K562 (cell line): Measurements from ENCODE around the gene NRSN2. TPM values are rescaled to one million over a fixed set of nuclear protein-coding genes. Genes with fewer than 3 reads are reported as not detected.

Experiments
- CBX5 ChIP-seq: IDR thresholded peaks from 2 replicates; pipeline ENCODE4 v1.6.1; 2014; ENCODE audit warnings: low read depth, borderline replicate concordance
- CBX8 ChIP-seq: fragments of 200-600 bp; sonication (generic); IDR thresholded peaks from 2 replicates; pipeline ENCODE4 v1.6.1; 2012; ENCODE audit warnings: borderline replicate concordance, mixed run types, low read depth, mild to moderate bottlenecking, moderate library complexity, mixed read lengths, low read length, control low read depth, inconsistent platforms; ENCODE audit not compliant: poor library complexity, severe bottlenecking; ENCODE audit errors: extremely low read depth
- COPS2 ChIP-seq: fragments of 450-650 bp; conservative IDR thresholded peaks from 2 replicates; pipeline ENCODE4 v1.6.1; 2016; ENCODE audit warnings: mild to moderate bottlenecking, moderate library complexity
- ETV5 ChIP-seq: sonication (generic); formaldehyde crosslinking; IDR thresholded peaks from 2 replicates; pipeline ENCODE4 v1.4.0; 2020; ENCODE audit warnings: low read depth, mild to moderate bottlenecking, missing genetic modification reagents
- HDAC2 ChIP-seq: fragments of 450-650 bp; IDR thresholded peaks from 2 replicates; pipeline ENCODE4 v1.6.1; 2016; ENCODE audit warnings: mild to moderate bottlenecking
- HMG20B ChIP-seq: fragments of 250-450 bp; sonication (Bioruptor Pico); IDR thresholded peaks from 2 replicates; pipeline ENCODE4 v1.5.0; 2021; ENCODE audit warnings: mild to moderate bottlenecking
- HOMEZ ChIP-seq: fragments of 250-450 bp; sonication (Bioruptor Pico); IDR thresholded peaks from 2 replicates; pipeline ENCODE4 v1.4.0; 2020; ENCODE audit warnings: mild to moderate bottlenecking, moderate library complexity
- IRF2 ChIP-seq: sonication (generic); formaldehyde crosslinking; IDR thresholded peaks from 2 replicates; pipeline ENCODE4 v1.8.1; 2022; ENCODE audit warnings: mild to moderate bottlenecking, missing genetic modification reagents
- KAT2B ChIP-seq: IDR thresholded peaks from one replicate; pipeline ENCODE4 v1.6.1; 2012; ENCODE audit warnings: low read depth, mild to moderate bottlenecking, control low read depth, inconsistent platforms, low read length, moderate library complexity
- MAFK ChIP-seq: IDR thresholded peaks from 2 replicates; pipeline ENCODE4 v1.6.1; 2011; ENCODE audit warnings: low read length, improper control_type of control experiment
- MTA2 ChIP-seq: fragments of 450-650 bp; IDR thresholded peaks from 2 replicates; pipeline ENCODE4 v1.6.1; 2016; ENCODE audit warnings: low read depth
- MTF1 ChIP-seq: fragments of 250-450 bp; sonication (Bioruptor Pico); IDR thresholded peaks from 2 replicates; pipeline ENCODE4 v1.9.0; 2021; ENCODE audit warnings: moderate library complexity, mild to moderate bottlenecking, inconsistent platforms, borderline replicate concordance
- PYGO2 ChIP-seq: fragments of 450-650 bp; IDR thresholded peaks from 2 replicates; pipeline ENCODE4 v1.6.1; 2016; ENCODE audit warnings: mild to moderate bottlenecking, missing genetic modification characterization, moderate library complexity, missing compliant biosample characterization
- SETDB1 ChIP-seq: IDR thresholded peaks from one replicate; pipeline ENCODE4 v1.6.1; 2012; ENCODE audit warnings: low read length, control low read depth, inconsistent platforms
- SMAD2 ChIP-seq: fragments of 150-350 bp; IDR thresholded peaks from 2 replicates; pipeline ENCODE4 v1.6.1; 2014; ENCODE audit warnings: low read depth, mild to moderate bottlenecking, low read length
- STAG1 ChIP-seq: sonication (generic); formaldehyde crosslinking; IDR thresholded peaks from 2 replicates; pipeline ENCODE4 v1.5.0; 2020; ENCODE audit warnings: missing genetic modification reagents, borderline replicate concordance
- TAF15 ChIP-seq: fragments of 200-400 bp; formaldehyde crosslinking; IDR thresholded peaks from 2 replicates; pipeline ENCODE4 v1.6.1; 2017; ENCODE audit warnings: mild to moderate bottlenecking, low read depth, low read length, moderate library complexity
- USF2 ChIP-seq: sonication (generic); formaldehyde crosslinking; IDR thresholded peaks from 2 replicates; pipeline ENCODE4 v1.5.0; 2020; ENCODE audit warnings: missing genetic modification reagents
- ZNF140 ChIP-seq: fragments of 250-450 bp; sonication (Bioruptor Pico); IDR thresholded peaks from 2 replicates; pipeline ENCODE4 v1.8.0; 2021; ENCODE audit warnings: moderate library complexity, mild to moderate bottlenecking, inconsistent platforms
- ZNF224 ChIP-seq: sonication (generic); formaldehyde crosslinking; IDR thresholded peaks from 2 replicates; pipeline ENCODE4 v1.8.0; 2022; ENCODE audit warnings: mild to moderate bottlenecking, missing genetic modification reagents
- ZNF324 ChIP-seq: fragments of 250-450 bp; sonication (Bioruptor Pico); IDR thresholded peaks from 2 replicates; pipeline ENCODE4 v1.4.0; 2020; ENCODE audit warnings: mild to moderate bottlenecking
- ZNF589 ChIP-seq: fragments of 200-800 bp; sonication (Bioruptor generic); IDR thresholded peaks from 2 replicates; pipeline ENCODE4 v1.6.1; 2016; ENCODE audit warnings: low read depth, missing genetic modification characterization, missing compliant biosample characterization
- ZNF644 ChIP-seq: fragments of 200-800 bp; sonication (Bioruptor generic); IDR thresholded peaks from 2 replicates; pipeline ENCODE4 v1.6.1; 2016; ENCODE audit warnings: low read depth, missing genetic modification characterization, missing compliant biosample characterization
- polyA plus RNA-seq, 8 experiments: library from polyadenylated mRNA; depleted of rRNA in 4 of 8; stranded (reverse) in 5 of 8; unstranded in 3 of 8; fragments of >200 nt; fragmentation: Nextera tagmentation in 2 of 8; fragmentation: Illumina TruSeq in 1 of 8; extraction: Ambion mirVana in 2 of 8; extraction: Trizol in 1 of 8; gene quantifications; 2 replicates each; pipeline versions ENCODE4 v1.2.1 to v1.2.3, GENCODE V29; 2011 to 2014; ENCODE audit warnings: inconsistent platforms in 1 of 8, missing spikeins in 1 of 8
- total RNA-seq, 7 experiments: library from RNA; depleted of rRNA in 6 of 7; stranded (reverse); fragments of >200 nt in 6 of 7; fragmentation: Illumina TruSeq in 2 of 7; extraction: Trizol in 2 of 7; gene quantifications; 2 replicates each; pipeline versions ENCODE4 v1.2.1 to v1.2.3, GENCODE V29; 2011 to 2021; ENCODE audit warnings: low replicate concordance in 1 of 7
- TF ChIP-seq, protein P1 (sequence below): fragments of 250-450 bp; sonication (Bioruptor Pico); IDR thresholded peaks from 2 replicates; pipeline ENCODE4 v1.4.0; 2020; ENCODE audit warnings: mild to moderate bottlenecking, moderate library complexity

The NRSN2 gene
- total and polyA plus RNA-seq, 9 of the 15 experiments (the other 6 are each of a cell fraction or from before 2014, with no cell fraction given): 7.5 to 29.7 (median 11.1) TPM

- TF ChIP-seq ZNF644 (no peak; the same call in 1 of the 2 replicates), COPS2 (no peak), CBX8 (no peak), ZNF224 (CRISPR knock-in tag) (no peak), SMAD2 (no peak), TAF15 (no peak), KAT2B (no peak), HOMEZ (CRISPR knock-in tag) (no peak), HDAC2 (peak; percentile 60; the same call in 1 of the 2 replicates), CBX5 (no peak), MTA2 (peak; percentile 53), MAFK (peak; percentile 63), ETV5 (CRISPR knock-in tag) (peak; percentile 98), ZNF589 (CRISPR knock-in tag) (peak; percentile 83; the same call in 1 of the 2 replicates), MTF1 (CRISPR knock-in tag) (no peak), IRF2 (CRISPR knock-in tag) (no peak), PYGO2 (tag) (0 out of 2 replicates have a peak, but pooled peaks have one; percentile 38), STAG1 (no peak), ZNF140 (CRISPR knock-in tag) (no peak), SETDB1 (no peak), USF2 (CRISPR knock-in tag) (peak; percentile 51), HMG20B (CRISPR knock-in tag) (no peak), ZNF324 (CRISPR knock-in tag) (peak; percentile 16; the same call in 1 of the 2 replicates)
- TF ChIP-seq, protein P1, sequence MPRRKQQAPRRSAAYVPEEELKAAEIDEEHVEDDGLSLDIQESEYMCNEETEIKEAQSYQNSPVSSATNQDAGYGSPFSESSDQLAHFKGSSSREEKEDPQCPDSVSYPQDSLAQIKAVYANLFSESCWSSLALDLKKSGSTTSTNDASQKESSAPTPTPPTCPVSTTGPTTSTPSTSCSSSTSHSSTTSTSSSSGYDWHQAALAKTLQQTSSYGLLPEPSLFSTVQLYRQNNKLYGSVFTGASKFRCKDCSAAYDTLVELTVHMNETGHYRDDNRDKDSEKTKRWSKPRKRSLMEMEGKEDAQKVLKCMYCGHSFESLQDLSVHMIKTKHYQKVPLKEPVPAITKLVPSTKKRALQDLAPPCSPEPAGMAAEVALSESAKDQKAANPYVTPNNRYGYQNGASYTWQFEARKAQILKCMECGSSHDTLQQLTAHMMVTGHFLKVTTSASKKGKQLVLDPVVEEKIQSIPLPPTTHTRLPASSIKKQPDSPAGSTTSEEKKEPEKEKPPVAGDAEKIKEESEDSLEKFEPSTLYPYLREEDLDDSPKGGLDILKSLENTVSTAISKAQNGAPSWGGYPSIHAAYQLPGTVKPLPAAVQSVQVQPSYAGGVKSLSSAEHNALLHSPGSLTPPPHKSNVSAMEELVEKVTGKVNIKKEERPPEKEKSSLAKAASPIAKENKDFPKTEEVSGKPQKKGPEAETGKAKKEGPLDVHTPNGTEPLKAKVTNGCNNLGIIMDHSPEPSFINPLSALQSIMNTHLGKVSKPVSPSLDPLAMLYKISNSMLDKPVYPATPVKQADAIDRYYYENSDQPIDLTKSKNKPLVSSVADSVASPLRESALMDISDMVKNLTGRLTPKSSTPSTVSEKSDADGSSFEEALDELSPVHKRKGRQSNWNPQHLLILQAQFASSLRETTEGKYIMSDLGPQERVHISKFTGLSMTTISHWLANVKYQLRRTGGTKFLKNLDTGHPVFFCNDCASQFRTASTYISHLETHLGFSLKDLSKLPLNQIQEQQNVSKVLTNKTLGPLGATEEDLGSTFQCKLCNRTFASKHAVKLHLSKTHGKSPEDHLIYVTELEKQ: no peak
Observed at GRCh38 chr20:371755-372542, 25.0 kb downstream of the NRSN2 start (continued).
